Measurements from ENCODE around the gene RRAD. TPM values are rescaled to one million over a fixed set of nuclear protein-coding genes. Genes with fewer than 3 reads are reported as not detected.
A peak's percentile ranks its signal among the peaks of the same experiment; 100 is the strongest.
"Not testable (repeated sequence)": the region's sequence is repeated elsewhere in the genome, so short reads cannot be mapped to it uniquely, and the experiment has no call there.

RRAD gene
- total and polyA plus RNA-seq, 11 donors = 57.5 to 298 (median 152) TPM

- Histone ChIP-seq H3K27ac (no peak overlapping the region), H3K4me3 (no peak overlapping the region), H3K36me3 (no peaks in the 10 kb centered on the region), H3K4me1 (peaks cover 0 to 33% (median 0%) of the 10 kb centered on the region in 12 donors), H3K27me3 (no peaks in the 10 kb centered on the region), H3K9me3 (no peaks in the 10 kb centered on the region)
- 77 to 85% (median 80%) methylated on average over 7 of the region's 7 CpGs for WGBS, 4 donors
- ATAC-seq (no peak), DNase-seq (peak in 1 of 5 donors; percentile 9)
- intact Hi-C loops (cut with DNase I) = no loop called here
- TF ChIP-seq POLR2A (IDR thresholded peaks at IDR 0.05) (no peak), CTCF (IDR thresholded peaks at IDR 0.05) (no peak)
These were observed 33.7 kb upstream of the RRAD start for GRCh38 chr16:66958857-66959703.

GRCh38 chr16:66956154-66956457 lies 30.8 kb upstream of the RRAD start:
- DNase-seq; ATAC-seq; H3K4me3 ChIP-seq; intact Hi-C loops (cut with DNase I); H3K36me3 ChIP-seq; H3K27ac ChIP-seq; H3K9me3 ChIP-seq: not testable (repeated sequence)
- 73 to 100% (median 80%) methylated on average over 1 of the region's 1 CpG for WGBS, 4 donors
- peaks cover 0 to 10% (median 0%) of the 10 kb centered on the region in 9 donors for H3K27me3 ChIP-seq
- peaks cover 0 to 18% (median 0%) of the 10 kb centered on the region in 12 donors for H3K4me1 ChIP-seq

GRCh38 chr16:66955363-66956153 lies 30.2 kb upstream of the RRAD start:
- DNase-seq, H3K9me3 ChIP-seq, H3K27ac ChIP-seq, ATAC-seq, H3K4me3 ChIP-seq, H3K36me3 ChIP-seq: not testable (repeated sequence)
- peaks cover 0 to 13% (median 0%) of the 10 kb centered on the region in 12 donors for H3K4me1 ChIP-seq
- WGBS, 4 donors = 71 to 76% (median 74%) methylated on average over 17 of the region's 17 CpGs
- peaks cover 0 to 13% (median 0%) of the 10 kb centered on the region in 9 donors for H3K27me3 ChIP-seq
- intact Hi-C loops (cut with DNase I) = loop anchor here in 1 of 10 donors (2.0 kb wide), 2 partner anchors 61 to 229 kb away; no protein-coding TSS in a partner anchor

GRCh38 chr16:66954097-66954659 lies 28.8 kb upstream of the RRAD start:
- Histone ChIP-seq H3K4me3 (no peak overlapping the region), H3K27me3 (peaks cover 0 to 25% (median 0%) of the 10 kb centered on the region in 9 donors), H3K36me3 (no peaks in the 10 kb centered on the region), H3K27ac (no peak overlapping the region), H3K9me3 (peaks cover 0 to 6% (median 0%) of the 10 kb centered on the region in 12 donors), H3K4me1 (peaks cover 0 to 6% (median 0%) of the 10 kb centered on the region in 12 donors)
- ATAC-seq (peak in 3 of 4 donors; percentile 71 to 80 (median 80)), DNase-seq (peak in 3 of 5 donors; percentile 66 to 73 (median 68))
- intact Hi-C loops (cut with DNase I) = loop anchor here in 2 of 10 donors (2.0 to 5.0 kb wide), 3 partner anchors 57 to 231 kb away; no protein-coding TSS in a partner anchor
- 20 to 25% (median 21%) methylated on average over 8 of the region's 8 CpGs for WGBS, 4 donors
- TF ChIP-seq CTCF (IDR thresholded peaks at IDR 0.05) (peak; percentile 63 to 86 (median 78)), POLR2A (IDR thresholded peaks at IDR 0.05) (no peak)

Data from heart left ventricle (tissue), 16 donors.